Cardiac fibroblast (primary cell): ENCODE data around the gene SLMAP.

Experiments
- DNase-seq, 2 donors: peaks; one replicate each; pipeline versions ENCODE4 v3.0.0 to v3.0.0-alpha.2; 2010; ENCODE audit warnings: low read depth in 2 of 2
- H3K4me3 ChIP-seq, 2 donors: replicated peaks in 1 of 2; 1 replicate in 1 of 2; 2 replicates in 1 of 2; pipeline ENCODE4 v1.5.1; 2011; ENCODE audit warnings: low read depth in 2 of 2, low read length in 2 of 2, mild to moderate bottlenecking in 2 of 2, moderate library complexity in 1 of 2
- CTCF ChIP-seq: IDR thresholded peaks from one replicate; pipeline ENCODE4 v1.5.1; 2011; ENCODE audit warnings: low read depth, mild to moderate bottlenecking, low read length, inconsistent platforms

Gene SLMAP

DNA sequence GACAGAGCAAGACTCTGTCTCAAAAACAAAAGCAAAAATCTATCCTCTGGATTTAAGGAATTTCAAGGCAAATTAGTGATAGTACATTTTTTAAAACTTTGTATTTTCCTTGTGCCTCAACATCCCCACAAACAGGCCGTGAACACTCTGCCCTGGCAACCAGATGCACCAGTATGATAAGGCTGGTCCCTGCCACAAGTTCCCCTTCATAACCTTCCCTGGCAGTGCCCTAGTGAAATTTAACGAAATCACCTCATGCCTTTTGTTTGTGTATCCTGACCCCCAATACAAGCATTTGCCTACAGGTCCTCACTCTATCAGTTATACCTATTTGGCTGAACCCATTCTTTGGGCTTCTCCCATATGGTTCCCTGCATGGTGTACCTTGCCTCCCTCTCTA is 144.7 kb downstream of the SLMAP start:
- no peak for DNase-seq
- TF ChIP-seq CTCF = no peak
- H3K4me3 ChIP-seq = no peak overlapping the region

DNA sequence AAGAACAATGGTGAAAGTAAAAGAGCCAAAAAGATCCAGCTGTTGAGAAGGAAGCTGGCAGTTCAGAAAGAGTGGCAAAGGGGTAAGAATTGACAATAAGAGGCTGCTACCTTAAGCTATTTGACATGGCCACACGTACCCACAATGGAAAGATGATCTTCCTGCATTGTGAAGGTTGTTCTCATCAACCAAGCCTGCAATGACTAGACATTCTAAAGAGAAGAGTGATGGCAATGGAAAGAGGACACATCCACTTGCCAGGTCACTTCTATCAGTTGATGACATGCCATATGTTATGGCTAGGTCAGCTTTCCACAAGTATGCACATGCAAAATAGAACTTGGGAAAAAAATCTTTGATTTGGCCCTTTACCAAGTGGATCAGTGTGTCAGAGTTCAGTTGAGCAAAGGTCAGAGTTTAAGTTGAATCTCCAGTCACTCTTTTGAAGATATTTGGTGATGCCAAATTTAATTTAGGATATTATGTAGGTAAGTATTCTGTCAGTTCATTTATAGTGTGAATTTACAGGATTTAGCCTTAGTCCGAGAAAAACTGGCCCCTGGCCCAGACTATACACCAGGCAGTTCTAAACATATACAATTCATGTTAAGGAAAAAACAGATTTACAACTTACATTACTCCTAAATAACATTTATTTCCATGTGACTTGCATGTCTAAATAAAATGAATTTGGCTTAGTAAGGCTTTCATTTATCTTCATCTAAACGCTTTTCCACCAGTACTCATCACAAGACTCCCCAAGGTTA is 147.2 kb downstream of the SLMAP start:
- no peak for TF ChIP-seq CTCF
- DNase-seq = no peak
- H3K4me3 ChIP-seq = no peak overlapping the region

DNA sequence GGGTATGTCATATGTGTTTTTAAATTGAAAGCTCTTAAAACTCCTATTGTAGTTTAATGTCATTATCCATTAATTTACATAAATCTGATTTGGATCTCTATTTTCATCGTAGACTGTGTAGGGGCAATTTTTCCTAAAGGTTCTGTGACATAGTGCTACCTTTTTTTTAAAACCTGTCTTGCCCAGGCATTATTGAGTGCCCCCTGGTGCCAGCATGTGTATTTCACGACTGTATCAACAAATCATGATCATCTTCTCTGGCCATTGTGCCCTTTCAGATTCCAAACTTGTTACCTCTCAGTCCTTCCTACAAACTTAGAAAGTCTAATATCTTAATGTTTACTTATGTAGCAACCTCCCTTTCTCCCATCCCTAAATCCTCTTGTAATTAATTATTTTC is 154.9 kb downstream of the SLMAP start:
- peak; percentile 42 for TF ChIP-seq CTCF
- peak in 1 of 2 donors; percentile 45 for DNase-seq
- no peak overlapping the region for H3K4me3 ChIP-seq

DNA sequence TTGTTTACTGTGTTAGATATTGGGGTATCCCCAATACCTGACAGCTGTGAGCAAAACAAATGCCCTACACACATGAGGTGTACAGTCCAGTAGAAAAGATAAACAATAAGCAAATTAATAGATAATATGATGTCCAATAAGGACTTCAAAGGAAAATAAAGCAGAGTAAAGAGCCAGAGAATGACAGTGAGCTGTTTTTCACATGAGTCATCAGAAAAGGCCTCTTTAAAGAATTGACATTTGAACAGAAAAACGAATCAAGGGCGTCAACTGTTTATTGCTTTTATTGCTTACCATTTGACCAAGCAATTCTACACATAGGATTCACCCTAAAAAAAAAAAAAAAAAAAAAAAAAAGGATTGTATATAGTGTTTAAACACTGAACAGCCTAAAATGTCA is 155.5 kb downstream of the SLMAP start:
- peak in 1 of 2 donors; percentile 56 for DNase-seq
- TF ChIP-seq CTCF = no peak

GRCh38 chr3:57917601-57918000 is 161.5 kb downstream of the SLMAP start:
- peak; percentile 10 to 20 for DNase-seq
- TF ChIP-seq CTCF = no peak
- H3K4me3 ChIP-seq = no peak overlapping the region

More for the DNA sequence above, 155.5 kb downstream of the SLMAP start:
- no peak overlapping the region for H3K4me3 ChIP-seq

DNA sequence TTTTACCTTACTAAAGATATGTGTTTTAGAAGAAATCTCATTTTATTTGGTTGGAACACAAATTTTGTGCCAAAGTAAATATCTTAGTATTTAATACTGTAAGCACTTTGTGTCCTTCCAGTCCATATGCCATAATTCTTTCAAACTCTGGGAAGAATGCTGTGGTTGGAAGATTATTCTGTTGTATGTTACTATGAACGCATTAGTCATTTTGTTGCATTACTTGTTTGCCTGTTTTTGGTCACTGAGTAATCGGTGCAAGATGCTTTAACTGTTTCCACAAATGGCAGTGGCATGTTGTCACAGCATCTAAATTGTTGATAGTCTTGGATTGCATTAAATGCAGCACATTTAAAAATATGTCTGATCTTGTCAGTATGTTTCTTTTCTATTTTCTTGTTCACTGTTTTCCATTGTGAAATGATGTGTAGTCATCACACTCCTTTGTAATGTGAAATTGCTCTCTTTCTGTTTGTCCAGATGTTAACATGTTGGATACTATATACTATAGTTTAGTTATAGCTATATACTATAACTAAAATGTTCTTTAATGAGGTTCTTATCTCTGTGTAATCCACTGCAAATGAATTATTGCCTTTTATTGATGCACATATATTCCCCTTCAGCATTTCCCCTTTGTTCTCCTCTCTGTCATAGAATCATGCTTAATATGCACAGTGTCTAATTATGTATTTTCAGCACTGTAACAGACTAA is 162.2 kb downstream of the SLMAP start:
- no peak for TF ChIP-seq CTCF
- peak; percentile 69 to 93 for DNase-seq
- no peak overlapping the region for H3K4me3 ChIP-seq
